ENCODE data around the gene TMA7B. TPM values are rescaled to one million over a fixed set of nuclear protein-coding genes. Genes with fewer than 3 reads are reported as not detected.

The TMA7B gene
- total and polyA plus RNA-seq, 8 donors: 0.13 to 0.17 TPM; not detected in 6

GRCh38 chr22:39999144-39999757 lies 39.1 kb downstream of the TMA7B start:
- FAIRE-seq (no peak), ATAC-seq (no peak), DNase-seq (no peak)
- TF ChIP-seq CTCF (IDR thresholded peaks at IDR 0.05): no peak
- Histone ChIP-seq H3K36me3 (no peaks in the 10 kb centered on the region), H3K4me1 (peaks cover 28 to 41% (median 32%) of the 10 kb centered on the region in 3 donors), H3K4me3 (no peak overlapping the region), H3K27ac (no peak overlapping the region), H3K9me3 (no peaks in the 10 kb centered on the region), H3K27me3 (no peaks in the 10 kb centered on the region)
- 71 to 74% methylated on average over 16 of the region's 16 CpGs for WGBS, 2 donors
- intact Hi-C loops (cut with DNase I): no loop called here

- no peak for FAIRE-seq
Measured at GRCh38 chr22:40000171-40000570, 40.0 kb downstream of the TMA7B start.

GRCh38 chr22:40001106-40001505 lies 40.9 kb downstream of the TMA7B start:
- intact Hi-C loops (cut with DNase I): no loop called here
- FAIRE-seq (no peak), ATAC-seq (no peak)

More at GRCh38 chr22:40000171-40000570, 40.0 kb downstream of the TMA7B start:
- intact Hi-C loops (cut with DNase I): no loop called here
- H3K27ac ChIP-seq: no peak overlapping the region
- no peak for DNase-seq
- no peaks in the 10 kb centered on the region for H3K27me3 ChIP-seq
- no peaks in the 10 kb centered on the region for H3K9me3 ChIP-seq
- H3K36me3 ChIP-seq: no peaks in the 10 kb centered on the region
- TF ChIP-seq CTCF (IDR thresholded peaks at IDR 0.05): no peak
- H3K4me1 ChIP-seq: peaks cover 28 to 41% (median 32%) of the 10 kb centered on the region in 3 donors
- no peak overlapping the region for H3K4me3 ChIP-seq
- no peak for ATAC-seq
- WGBS, 2 donors: 94 to 96% methylated on average over 5 of the region's 5 CpGs

GRCh38 chr22:40001800-40002577 lies 41.8 kb downstream of the TMA7B start:
- ATAC-seq: no peak
- Histone ChIP-seq H3K9me3 (no peaks in the 10 kb centered on the region), H3K36me3 (no peaks in the 10 kb centered on the region), H3K27ac (no peak overlapping the region), H3K27me3 (no peaks in the 10 kb centered on the region), H3K4me1 (peaks cover 26 to 39% (median 28%) of the 10 kb centered on the region in 3 donors), H3K4me3 (no peak overlapping the region)
- intact Hi-C loops (cut with DNase I): no loop called here
- WGBS, 2 donors: 70 to 71% methylated on average over 14 of the region's 14 CpGs
- DNase-seq: no peak
- no peak for FAIRE-seq
- TF ChIP-seq CTCF (IDR thresholded peaks at IDR 0.05): no peak

More at GRCh38 chr22:40001106-40001505, 40.9 kb downstream of the TMA7B start:
- Histone ChIP-seq H3K4me3 (no peak overlapping the region), H3K9me3 (no peaks in the 10 kb centered on the region), H3K27me3 (no peaks in the 10 kb centered on the region), H3K27ac (no peak overlapping the region), H3K4me1 (peaks cover 28 to 41% (median 32%) of the 10 kb centered on the region in 3 donors), H3K36me3 (no peaks in the 10 kb centered on the region)
- WGBS, 2 donors: 90% methylated on average over 4 of the region's 4 CpGs
- no peak for DNase-seq
- no peak for TF ChIP-seq CTCF (IDR thresholded peaks at IDR 0.05)
